H1 (cell line): ENCODE results near the gene SYNJ2. TPM values are rescaled to one million over a fixed set of nuclear protein-coding genes. Genes with fewer than 3 reads are reported as not detected.
A peak's percentile ranks its signal among the peaks of the same experiment; 100 is the strongest.

Experiments used
- CTCF ChIA-PET: fragments of 300-600 bp; sonication (Branson Sonifier 250); formaldehyde crosslinking; loops from one replicate; lab custom pipeline; 2021; ENCODE audit not compliant: partially characterized antibody; lab: Charles Lee
- POLR2A ChIA-PET: fragments of 300-600 bp; sonication (Branson Sonifier 250); formaldehyde crosslinking; loops from one replicate; lab custom pipeline; 2021; ENCODE audit warnings: inconsistent platforms; ENCODE audit not compliant: partially characterized antibody; lab: Charles Lee
- DNase-seq, 2 experiments: peaks; one replicate each; pipeline versions ENCODE4 v3.0.0 to v3.0.0-alpha.2; 2010 to 2022; ENCODE audit warnings: low spot score in 2 of 2, low read depth in 1 of 2, mixed read lengths in 1 of 2
- FAIRE-seq: peaks from 2 replicates; lab custom pipeline; 2011; peaks lifted over from hg19 to GRCh38; lab: Jason Lieb, UNC
- H2AFZ ChIP-seq: 2 replicates; pipeline ENCODE4 v1.8.1; 2012; ENCODE audit warnings: low read length, inconsistent platforms
- H2AK5ac ChIP-seq: 2 replicates; pipeline ENCODE4 v1.6.1; 2013; ENCODE audit warnings: low read depth, low read length
- H2BK120ac ChIP-seq: replicated peaks from 2 replicates; pipeline ENCODE3; 2013; ENCODE audit warnings: low read depth, low read length, inconsistent platforms
- H2BK12ac ChIP-seq: 2 replicates; pipeline ENCODE4 v1.6.1; 2013; ENCODE audit warnings: low read depth, low read length
- H2BK15ac ChIP-seq: 2 replicates; pipeline ENCODE4 v1.6.1; 2013; ENCODE audit warnings: low read length
- H2BK20ac ChIP-seq: 2 replicates; pipeline ENCODE4 v1.6.1; 2013; ENCODE audit warnings: low read length
- H2BK5ac ChIP-seq: 2 replicates; pipeline ENCODE4 v1.6.1; 2013; ENCODE audit warnings: low read depth, low read length
- H3K14ac ChIP-seq: 2 replicates; pipeline ENCODE4 v1.6.1; 2013; ENCODE audit warnings: inconsistent platforms; ENCODE audit not compliant: insufficient read length
- H3K18ac ChIP-seq: 2 replicates; pipeline ENCODE4 v1.6.1; 2013; ENCODE audit warnings: low read length; ENCODE audit errors: extremely low read depth
- H3K23ac ChIP-seq: 2 replicates; pipeline ENCODE4 v1.6.1; 2013; ENCODE audit warnings: inconsistent platforms; ENCODE audit not compliant: insufficient read length
- H3K23me2 ChIP-seq: 2 replicates; pipeline ENCODE4 v1.6.1; 2013; ENCODE audit warnings: low read depth, low read length
- H3K27ac ChIP-seq: 2 replicates; pipeline ENCODE4 v1.6.1; 2011; ENCODE audit warnings: low read depth, low read length, inconsistent platforms
- H3K27me3 ChIP-seq, 4 experiments: replicated peaks in 1 of 4; 1 replicate in 1 of 4; 2 replicates in 3 of 4; pipeline versions ENCODE4 v1.6.1 to v1.8.1; 2011 to 2013; ENCODE audit warnings: low read length in 3 of 4, mild to moderate bottlenecking in 3 of 4, inconsistent platforms in 2 of 4, mixed read lengths in 2 of 4, moderate library complexity in 1 of 4; ENCODE audit not compliant: control insufficient read depth in 3 of 4, insufficient read depth in 3 of 4; ENCODE audit errors: extremely low read depth in 1 of 4
- H3K36me3 ChIP-seq, 4 experiments: 2 replicates each; pipeline versions ENCODE4 v1.6.1 to v1.8.1; 2011 to 2013; ENCODE audit warnings: mild to moderate bottlenecking in 4 of 4, low read length in 3 of 4, moderate library complexity in 2 of 4, control low read depth in 1 of 4, inconsistent platforms in 1 of 4; ENCODE audit not compliant: insufficient read depth in 4 of 4, control insufficient read depth in 2 of 4
- H3K4ac ChIP-seq: replicated peaks from 2 replicates; pipeline ENCODE3; 2013; ENCODE audit warnings: low read length, low read depth, mixed read lengths, inconsistent platforms; ENCODE audit not compliant: insufficient read length
- H3K4me1 ChIP-seq, 4 experiments: replicated peaks in 1 of 4; 1 replicate in 1 of 4; 2 replicates in 3 of 4; pipeline versions ENCODE4 v1.6.1 to v1.8.1; 2011 to 2013; ENCODE audit warnings: low read length in 3 of 4, inconsistent platforms in 2 of 4, mixed read lengths in 1 of 4; ENCODE audit not compliant: insufficient read depth in 4 of 4, control insufficient read depth in 3 of 4
- H3K4me2 ChIP-seq, 2 experiments: 2 replicates each; pipeline versions ENCODE4 v1.6.1 to v1.8.1; 2011 to 2013; ENCODE audit warnings: low read depth in 2 of 2, low read length in 2 of 2, control low read depth in 1 of 2, inconsistent platforms in 1 of 2, mild to moderate bottlenecking in 1 of 2; ENCODE audit not compliant: insufficient read depth in 1 of 2
- H3K4me3 ChIP-seq, 4 experiments: fragments of 200-600, 300-600 bp in 1 of 4; sonication (generic), shearing (Covaris generic), sonication (Bioruptor Twin) in 1 of 4; 2 replicates each; pipeline versions ENCODE4 v1.5.1 to v1.8.1; 2011 to 2016; ENCODE audit warnings: low read length in 4 of 4, low read depth in 3 of 4, control low read depth in 2 of 4, inconsistent platforms in 2 of 4, mild to moderate bottlenecking in 2 of 4, mixed read lengths in 1 of 4, moderate library complexity in 1 of 4; ENCODE audit not compliant: insufficient read depth in 2 of 4; ENCODE audit errors: extremely low read depth in 1 of 4
- H3K56ac ChIP-seq: replicated peaks from 2 replicates; pipeline ENCODE3; 2013; ENCODE audit warnings: low read depth, mild to moderate bottlenecking, mixed read lengths, low read length, inconsistent platforms; ENCODE audit not compliant: insufficient read length
- H3K79me1 ChIP-seq: 2 replicates; pipeline ENCODE4 v1.6.1; 2013; ENCODE audit warnings: low read depth, low read length, control low read depth
- H3K79me2 ChIP-seq, 2 experiments: 2 replicates each; pipeline versions ENCODE4 v1.6.1 to v1.8.1; 2012 to 2013; ENCODE audit warnings: low read length in 2 of 2, mild to moderate bottlenecking in 2 of 2, inconsistent platforms in 1 of 2; ENCODE audit not compliant: insufficient read depth in 2 of 2, control insufficient read depth in 1 of 2
- H3K9ac ChIP-seq, 4 experiments: replicated peaks in 1 of 4; 1 replicate in 1 of 4; 2 replicates in 3 of 4; pipeline versions ENCODE4 v1.6.1 to v1.8.1; 2011 to 2013; ENCODE audit warnings: low read depth in 3 of 4, low read length in 3 of 4, control low read depth in 2 of 4, mild to moderate bottlenecking in 2 of 4, moderate library complexity in 2 of 4, inconsistent platforms in 1 of 4; ENCODE audit errors: extremely low read depth in 1 of 4
- H3K9me3 ChIP-seq, 2 experiments: 2 replicates each; pipeline versions ENCODE4 v1.6.1 to v1.8.1; 2012 to 2013; ENCODE audit warnings: mild to moderate bottlenecking in 2 of 2, moderate library complexity in 2 of 2, control low read depth in 1 of 2, inconsistent platforms in 1 of 2, low read depth in 1 of 2, low read length in 1 of 2, mixed read lengths in 1 of 2; ENCODE audit not compliant: insufficient read depth in 2 of 2
- H4K20me1 ChIP-seq, 2 experiments: replicated peaks in 1 of 2; 2 replicates each; pipeline versions ENCODE3 to v1.8.1; 2011 to 2013; ENCODE audit warnings: inconsistent platforms in 2 of 2, low read length in 2 of 2, mild to moderate bottlenecking in 1 of 2; ENCODE audit not compliant: insufficient read depth in 2 of 2, control insufficient read depth in 1 of 2
- H4K5ac ChIP-seq: 2 replicates; pipeline ENCODE4 v1.6.1; 2013; ENCODE audit warnings: low read length, low read depth, mixed read lengths, inconsistent platforms; ENCODE audit not compliant: insufficient read length
- H4K8ac ChIP-seq: 2 replicates; pipeline ENCODE4 v1.8.0; 2013; ENCODE audit warnings: mild to moderate bottlenecking, moderate library complexity, low read length, inconsistent platforms; ENCODE audit not compliant: insufficient read depth; ENCODE audit errors: extremely low read depth
- H4K91ac ChIP-seq: replicated peaks from 2 replicates; pipeline ENCODE3; 2013; ENCODE audit warnings: low read length, mixed read lengths, inconsistent platforms; ENCODE audit not compliant: insufficient read length
- ASH2L ChIP-seq: fragments of 200-600, 300-600 bp; sonication (generic); IDR thresholded peaks from one replicate; pipeline ENCODE4 v1.7.1; 2017; ENCODE audit warnings: low read length
- CHD2 ChIP-seq: IDR thresholded peaks from 2 replicates; pipeline ENCODE4 v1.6.1; 2012; ENCODE audit warnings: low read length, improper control_type of control experiment
- GTF2F1 ChIP-seq: IDR thresholded peaks from 2 replicates; pipeline ENCODE4 v1.6.1; 2012; ENCODE audit warnings: low read depth, low read length, improper control_type of control experiment, borderline replicate concordance
- KDM5A ChIP-seq: fragments of 200-600 bp; IDR thresholded peaks from 2 replicates; pipeline ENCODE4 v1.7.1; 2012; ENCODE audit warnings: mild to moderate bottlenecking, low read length, inconsistent platforms, mixed read lengths
- SIRT6 ChIP-seq: IDR thresholded peaks from one replicate; pipeline ENCODE4 v1.7.1; 2012; ENCODE audit warnings: low read length, inconsistent platforms
- TAF7 ChIP-seq: optimal IDR thresholded peaks from 2 replicates; pipeline ENCODE3; 2011; ENCODE audit warnings: low read depth, mild to moderate bottlenecking, inconsistent platforms, low read length, moderate library complexity, borderline replicate concordance
- TEAD4 ChIP-seq: IDR thresholded peaks from 2 replicates; pipeline ENCODE4 v1.6.1; 2012; ENCODE audit warnings: low read depth, low read length, inconsistent platforms, mixed read lengths
- WGBS, 2 experiments: shearing (Covaris generic) in 1 of 2; methylation state at CpG; one replicate each; pipeline versions ENCODE4 v1.1.6 to v1.1.7; 2013 to 2015; ENCODE audit warnings: low lambda C conversion rate in 2 of 2, mixed read lengths in 2 of 2, inconsistent platforms in 1 of 2, low coverage in 1 of 2, missing lambda C conversion rate in 1 of 2; ENCODE audit not compliant: insufficient replicate concordance in 2 of 2, insufficient coverage in 1 of 2, insufficient read length in 1 of 2; ENCODE audit errors: extremely low coverage in 1 of 2, missing lambda C conversion rate in 1 of 2; 5-methylcytosine and 5-hydroxymethylcytosine counted together
- polyA plus RNA-seq, 7 experiments: library from polyadenylated mRNA; depleted of rRNA in 3 of 7; stranded (reverse) in 5 of 7; unstranded in 2 of 7; fragments of >200 nt in 5 of 7; fragments of 200-250 nt in 2 of 7; gene quantifications; 1 replicate in 5 of 7; 2 replicates in 1 of 7; 4 replicates in 1 of 7; pipeline versions ENCODE4 v1.2.1 to v1.2.3, GENCODE V29; 2011 to 2013; ENCODE audit warnings: missing spikeins in 2 of 7, mixed read lengths in 2 of 7
- total RNA-seq: library from RNA; stranded (reverse); fragmentation: NEBNext Ultra II Directional; extraction: Animal tissue kit (Norgen Biotek cat#: 25700); gene quantifications from 2 replicates; pipeline ENCODE4 v1.2.1, GENCODE V29; 2021

The SYNJ2 gene
- total and polyA plus RNA-seq, 2 of the 8 experiments (the other 6 are each of a cell fraction or from before 2014, with no cell fraction given) = 3.7 to 13.9 TPM

- no peak overlapping the region for H2AFZ ChIP-seq
- no peak overlapping the region for H3K56ac ChIP-seq
- no peak overlapping the region for H2AK5ac ChIP-seq
- peak overlapping the region; percentile 53; the same call in 1 of the 2 replicates for H4K8ac ChIP-seq
- peak overlapping the region; percentile 36 for H4K91ac ChIP-seq
- H2BK20ac ChIP-seq = no peak overlapping the region
- H3K4me3 ChIP-seq = no peak overlapping the region
- TF ChIP-seq CHD2 (no peak), TEAD4 (peak; percentile 42; the same call in 1 of the 2 replicates), GTF2F1 (no peak), KDM5A (no peak), TAF7 (no peak), SIRT6 (no peak), ASH2L (no peak)
- H3K9ac ChIP-seq = no peak overlapping the region
- H3K27ac ChIP-seq = peak overlapping the region; percentile 19; the same call in 1 of the 2 replicates
- 88% methylated on average over 15 of the region's 17 CpGs; no CpG with 5 or more reads in 1 of the 2 experiments for WGBS, 2 experiments
- no peaks in the 10 kb centered on the region for H3K9me3 ChIP-seq
- no peaks in the 10 kb centered on the region for H3K27me3 ChIP-seq
- no peak overlapping the region for H3K4me2 ChIP-seq
- no peak for DNase-seq
- H2BK120ac ChIP-seq = no peak overlapping the region
- no peaks in the 10 kb centered on the region for H3K79me2 ChIP-seq
- H3K14ac ChIP-seq = no peak overlapping the region
- H2BK12ac ChIP-seq = no peak overlapping the region
- no peak overlapping the region for H2BK15ac ChIP-seq
- no peak overlapping the region for H3K23ac ChIP-seq
- peak overlapping the region; percentile 73 for H2BK5ac ChIP-seq
- H4K20me1 ChIP-seq = peaks cover 0 to 2% of the 10 kb centered on the region in 2 experiments
- no peak for FAIRE-seq
- H3K4me1 ChIP-seq = no peaks in the 10 kb centered on the region
- no peak overlapping the region for H4K5ac ChIP-seq
- H3K4ac ChIP-seq = no peak overlapping the region
- no peaks in the 10 kb centered on the region for H3K36me3 ChIP-seq
- CTCF ChIA-PET = interaction anchor here (0.6 to 5.8 kb wide), 9 partner anchors 9 to 1031 kb away, joined by 3 to 33 read pairs (median 6); no protein-coding TSS in a partner anchor
- H3K23me2 ChIP-seq = peaks cover 9% of the 10 kb centered on the region; the same call in 1 of the 2 replicates
- 0 out of 2 replicates have a peak overlapping the region, but pooled peaks have one; percentile 4 for H3K18ac ChIP-seq
- POLR2A ChIA-PET = interaction anchor here (0.9 to 1.8 kb wide), 7 partner anchors 10 to 72 kb away, joined by 3 to 6 read pairs (median 3); no protein-coding TSS in a partner anchor
- no peaks in the 10 kb centered on the region for H3K79me1 ChIP-seq
Measured at GRCh38 chr6:158049055-158050028, 67.7 kb downstream of the SYNJ2 start.
